GM12878 (cell line): ENCODE data around the gene TFR2. TPM values are rescaled to one million over a fixed set of nuclear protein-coding genes. Genes with fewer than 3 reads are reported as not detected.

Experiments used
- ATAC-seq: fragments of 200-7000 bp; cut with Tn5 transposase; 3 replicates; pipeline ENCODE4 v1.9.1; 2020; ENCODE audit warnings: mild to moderate bottlenecking, moderate library complexity
- BruUV-seq: library from RNA; stranded (reverse); fragments of 400-500 nt; replicated peaks from 2 replicates; lab custom pipeline; 2021; lab: Mats Ljungman, UMichigan
- CTCF ChIA-PET: fragments of 300-600 bp; sonication (Branson Sonifier 250); formaldehyde crosslinking; extraction: SDS; loops from one replicate; lab custom pipeline; 2021; ENCODE audit warnings: inconsistent platforms; lab: Yijun Ruan, JAX
- POLR2A ChIA-PET: fragments of 350-600 bp; formaldehyde crosslinking; extraction: SDS; loops from one replicate; lab custom pipeline; 2021; ENCODE audit warnings: inconsistent platforms; lab: Charles Lee
- RAD21 ChIA-PET: fragments of 300-600 bp; sonication (Branson Sonifier 250); formaldehyde crosslinking; loops from one replicate; lab custom pipeline; 2023; ENCODE audit warnings: antibody characterized with exemption; ENCODE audit not compliant: unreplicated experiment; lab: Charles Lee
- SMC1A ChIA-PET: fragments of 300-600 bp; sonication (Branson Sonifier 250); formaldehyde crosslinking; loops from one replicate; lab custom pipeline; 2023; ENCODE audit not compliant: unreplicated experiment, uncharacterized antibody; lab: Charles Lee
- DNase-seq: peaks from one replicate; pipeline ENCODE4 v3.0.0-alpha.2; 2011; ENCODE audit warnings: low read depth, low spot score
- FAIRE-seq: peaks from 3 replicates; lab custom pipeline; 2011; peaks lifted over from hg19 to GRCh38; lab: Jason Lieb, UNC
- H2AFZ ChIP-seq: 2 replicates; pipeline ENCODE4 v1.6.0; 2011; ENCODE audit warnings: low read depth, low read length, control low read depth; ENCODE audit not compliant: control insufficient read depth
- H3K27ac ChIP-seq: 2 replicates; pipeline ENCODE4 v1.5.1; 2011; ENCODE audit warnings: control low read depth; ENCODE audit not compliant: control insufficient read depth, insufficient read depth
- H3K27me3 ChIP-seq, 2 experiments: replicated peaks in 1 of 2; 2 replicates each; pipeline versions ENCODE4 v1.6.0 to v1.6.1; 2011; ENCODE audit warnings: low read length in 1 of 2; ENCODE audit not compliant: control insufficient read depth in 2 of 2, insufficient read depth in 2 of 2
- H3K36me3 ChIP-seq, 2 experiments: 2 replicates each; pipeline ENCODE4 v1.5.1; 2011; ENCODE audit warnings: low read length in 1 of 2; ENCODE audit not compliant: control insufficient read depth in 2 of 2, insufficient read depth in 2 of 2
- H3K4me1 ChIP-seq: 2 replicates; pipeline ENCODE4 v1.6.1; 2011; ENCODE audit warnings: mild to moderate bottlenecking, low read length, moderate library complexity, mixed read lengths; ENCODE audit not compliant: control insufficient read depth, insufficient read depth
- H3K4me2 ChIP-seq: 2 replicates; pipeline ENCODE4 v1.6.0; 2011; ENCODE audit warnings: control low read depth; ENCODE audit not compliant: control insufficient read depth, insufficient read depth
- H3K4me3 ChIP-seq: fragments of 200-600 bp; sonication (generic); 2 replicates; pipeline ENCODE4 v1.5.1; 2016
- H3K79me2 ChIP-seq: 2 replicates; pipeline ENCODE4 v1.6.0; 2011; ENCODE audit warnings: low read length; ENCODE audit not compliant: control insufficient read depth, insufficient read depth
- H3K9ac ChIP-seq: 2 replicates; pipeline ENCODE4 v1.8.0; 2011; ENCODE audit warnings: low read length, control low read depth, mixed read lengths; ENCODE audit not compliant: control insufficient read depth, insufficient read depth
- H3K9me3 ChIP-seq: replicated peaks from 3 replicates; pipeline ENCODE4 v1.5.1; 2011; ENCODE audit warnings: mild to moderate bottlenecking, low read length; ENCODE audit not compliant: control insufficient read depth, insufficient read depth
- H4K20me1 ChIP-seq: 2 replicates; pipeline ENCODE4 v1.6.0; 2011; ENCODE audit not compliant: control insufficient read depth, insufficient read depth
- ATF3 ChIP-seq: IDR thresholded peaks from 2 replicates; pipeline ENCODE4 v1.6.1; 2011; ENCODE audit warnings: low read depth, mild to moderate bottlenecking, low read length, moderate library complexity, borderline replicate concordance; ENCODE audit errors: extremely low read depth
- BCL3 ChIP-seq: IDR thresholded peaks from 2 replicates; pipeline ENCODE4 v1.6.1; 2011; ENCODE audit warnings: borderline replicate concordance, low read depth, mild to moderate bottlenecking, moderate library complexity, low read length; ENCODE audit not compliant: insufficient read depth, poor library complexity, severe bottlenecking
- CHD2 ChIP-seq: IDR thresholded peaks from 2 replicates; pipeline ENCODE4 v1.6.1; 2011; ENCODE audit warnings: low read depth, low read length, improper control_type of control experiment, borderline replicate concordance
- CREB1 ChIP-seq: IDR thresholded peaks from 2 replicates; pipeline ENCODE4 v1.6.1; 2012; ENCODE audit warnings: low read depth, mild to moderate bottlenecking, inconsistent platforms
- E4F1 ChIP-seq: fragments of 450-650 bp; IDR thresholded peaks from 2 replicates; pipeline ENCODE4 v1.6.1; 2018; ENCODE audit warnings: borderline replicate concordance, mild to moderate bottlenecking; ENCODE audit not compliant: partially characterized antibody
- EP300 ChIP-seq, 2 experiments: fragments of 150-350 bp in 1 of 2; IDR thresholded peaks; 2 replicates each; pipeline ENCODE4 v1.6.1; 2011 to 2012; ENCODE audit warnings: low read depth in 2 of 2, low read length in 2 of 2, borderline replicate concordance in 1 of 2, improper control_type of control experiment in 1 of 2, inconsistent platforms in 1 of 2; ENCODE audit not compliant: control insufficient read depth in 1 of 2
- GABPA ChIP-seq: IDR thresholded peaks from 2 replicates; pipeline ENCODE4 v1.6.1; 2014; ENCODE audit warnings: antibody characterized with exemption, low read depth, mild to moderate bottlenecking, inconsistent platforms
- KLF5 ChIP-seq: fragments of 450-650 bp; IDR thresholded peaks from 2 replicates; pipeline ENCODE4 v1.6.1; 2014; ENCODE audit warnings: mild to moderate bottlenecking; ENCODE audit not compliant: partially characterized antibody
- MXI1 ChIP-seq: fragments of 150-350 bp; IDR thresholded peaks from 2 replicates; pipeline ENCODE4 v1.6.1; 2011; ENCODE audit warnings: low read depth, mild to moderate bottlenecking, inconsistent platforms, low read length, improper control_type of control experiment
- TARDBP ChIP-seq: IDR thresholded peaks from 2 replicates; pipeline ENCODE4 v1.6.1; 2016; ENCODE audit warnings: borderline replicate concordance
- TCF7 ChIP-seq: IDR thresholded peaks from 2 replicates; pipeline ENCODE4 v1.6.1; 2014; ENCODE audit warnings: antibody characterized with exemption, borderline replicate concordance
- USF1 ChIP-seq: IDR thresholded peaks from 2 replicates; pipeline ENCODE4 v1.6.1; 2011; ENCODE audit warnings: borderline replicate concordance, low read depth, mild to moderate bottlenecking, moderate library complexity, mixed read lengths, low read length; ENCODE audit not compliant: insufficient read depth; ENCODE audit errors: extremely low read length
- ZBTB4 ChIP-seq: fragments of 450-650 bp; formaldehyde crosslinking; IDR thresholded peaks from 2 replicates; pipeline ENCODE4 v1.4.0; 2022; ENCODE audit warnings: mild to moderate bottlenecking, moderate library complexity
- ZNF207 ChIP-seq: fragments of 450-650 bp; IDR thresholded peaks from 2 replicates; pipeline ENCODE4 v1.6.1; 2014; ENCODE audit warnings: antibody characterized with exemption, mild to moderate bottlenecking, borderline replicate concordance
- ZNF384 ChIP-seq: IDR thresholded peaks from 2 replicates; pipeline ENCODE4 v1.6.1; 2012; ENCODE audit warnings: low read depth, mild to moderate bottlenecking, low read length, improper control_type of control experiment, borderline replicate concordance
- ZSCAN29 ChIP-seq: fragments of 450-650 bp; IDR thresholded peaks from 2 replicates; pipeline ENCODE4 v1.6.1; 2017; ENCODE audit warnings: mild to moderate bottlenecking, moderate library complexity
- WGBS: methylation state at CpG from one replicate; pipeline ENCODE4 v1.1.6; 2016; ENCODE audit warnings: low lambda C conversion rate; ENCODE audit not compliant: insufficient replicate concordance, insufficient coverage; ENCODE audit errors: missing lambda C conversion rate; 5-methylcytosine and 5-hydroxymethylcytosine counted together
- in situ Hi-C: fragments of 300-500 bp; cut with MboI; formaldehyde crosslinking; loops from 9 replicates; pipeline ENCODE4 v1.14.3; 2018; ENCODE audit warnings: mixed read lengths
- intact Hi-C: fragments of 100-400 bp; cut with micrococcal nuclease; formaldehyde crosslinking; loops from one replicate; pipeline ENCODE4 v1.14.2; 2022; ENCODE audit not compliant: unreplicated experiment
- polyA plus RNA-seq, 11 experiments: library from polyadenylated mRNA; depleted of rRNA in 4 of 11; unstranded in 6 of 11; stranded (reverse) in 5 of 11; fragments of >200 nt; fragmentation: Nextera tagmentation in 4 of 11; fragmentation: Illumina TruSeq in 1 of 11; extraction: Ambion mirVana in 4 of 11; extraction: Trizol in 1 of 11; gene quantifications; 1 replicate in 1 of 11; 2 replicates in 10 of 11; pipeline versions ENCODE4 v1.2.1 to v1.2.3, GENCODE V29; 2011 to 2016; ENCODE audit warnings: inconsistent platforms in 2 of 11, missing spikeins in 2 of 11, low read depth in 1 of 11
- total RNA-seq, 4 experiments: library from RNA; depleted of rRNA in 3 of 4; stranded (reverse); fragments of >200 nt in 3 of 4; fragmentation: Illumina TruSeq in 1 of 4; extraction: Trizol in 1 of 4; gene quantifications; 2 replicates each; pipeline versions ENCODE4 v1.2.1 to v1.2.3, GENCODE V29; 2013 to 2021

Gene TFR2
- total and polyA plus RNA-seq, 10 of the 15 experiments (the other 5 are each of a cell fraction or from before 2014, with no cell fraction given) = 0.30 to 7.2 (median 1.8) TPM

GRCh38 chr7:100627238-100627549 is 14.2 kb downstream of the TFR2 start:
- peaks cover 7% of the 10 kb centered on the region for H3K4me1 ChIP-seq
- no peak overlapping the region; the same call in 1 of the 2 replicates for H3K9ac ChIP-seq
- no peaks in the 10 kb centered on the region; a peak in 1 of 4 replicates for H3K27me3 ChIP-seq
- peak overlapping the region; percentile 74; the same call in 1 of the 2 replicates for H3K4me3 ChIP-seq
- intact Hi-C loops (no loop called here), in situ Hi-C loops (no loop called here)
- H3K9me3 ChIP-seq = no peaks in the 10 kb centered on the region
- POLR2A ChIA-PET = no interaction called here
- H3K36me3 ChIP-seq = no peaks in the 10 kb centered on the region
- no peaks in the 10 kb centered on the region for H4K20me1 ChIP-seq
- no TSS peak for BruUV-seq
- CTCF ChIA-PET = no interaction called here
- ATAC-seq (no peak), DNase-seq (no peak), FAIRE-seq (no peak)
- H3K4me2 ChIP-seq = peak overlapping the region; percentile 48
- H3K27ac ChIP-seq = no peak overlapping the region
- SMC1A ChIA-PET = interaction anchor here (2.1 kb wide), 1 partner anchor 14 kb away, joined by 6 read pairs; the partner anchor contains the start of gene MOSPD3
- RAD21 ChIA-PET = no interaction called here
- WGBS = 97% methylated on average over 21 of the region's 21 CpGs
- H2AFZ ChIP-seq = no peak overlapping the region
- no peaks in the 10 kb centered on the region for H3K79me2 ChIP-seq
- TF ChIP-seq TARDBP (no peak), KLF5 (no peak), ATF3 (no peak), TCF7 (no peak), E4F1 (no peak), ZNF207 (no peak), ZNF384 (no peak), USF1 (no peak), MXI1 (no peak), BCL3 (no peak), EP300 (IDR thresholded peaks at IDR 0.05; ENCODE audit: borderline replicate concordance in 1 of 2, control insufficient read depth in 1 of 2, low read depth in 2 of 2, low read length in 2 of 2) (no peak), CREB1 (no peak), GABPA (no peak), ZSCAN29 (no peak), ZBTB4 (CRISPR knock-in tag) (no peak), CHD2 (no peak)
